ENCODE measurements around the gene DNAH1.

The DNAH1 gene

GRCh38 chr3:52343946-52344600 is 28.0 kb downstream of the DNAH1 start:
- no peak for DNase-seq

GRCh38 chr3:52345521-52346109 is 29.5 kb downstream of the DNAH1 start:
- DNase-seq = no peak

- DNase-seq = no peak
Measured at GRCh38 chr3:52346623-52347530, 30.8 kb downstream of the DNAH1 start.

DNA sequence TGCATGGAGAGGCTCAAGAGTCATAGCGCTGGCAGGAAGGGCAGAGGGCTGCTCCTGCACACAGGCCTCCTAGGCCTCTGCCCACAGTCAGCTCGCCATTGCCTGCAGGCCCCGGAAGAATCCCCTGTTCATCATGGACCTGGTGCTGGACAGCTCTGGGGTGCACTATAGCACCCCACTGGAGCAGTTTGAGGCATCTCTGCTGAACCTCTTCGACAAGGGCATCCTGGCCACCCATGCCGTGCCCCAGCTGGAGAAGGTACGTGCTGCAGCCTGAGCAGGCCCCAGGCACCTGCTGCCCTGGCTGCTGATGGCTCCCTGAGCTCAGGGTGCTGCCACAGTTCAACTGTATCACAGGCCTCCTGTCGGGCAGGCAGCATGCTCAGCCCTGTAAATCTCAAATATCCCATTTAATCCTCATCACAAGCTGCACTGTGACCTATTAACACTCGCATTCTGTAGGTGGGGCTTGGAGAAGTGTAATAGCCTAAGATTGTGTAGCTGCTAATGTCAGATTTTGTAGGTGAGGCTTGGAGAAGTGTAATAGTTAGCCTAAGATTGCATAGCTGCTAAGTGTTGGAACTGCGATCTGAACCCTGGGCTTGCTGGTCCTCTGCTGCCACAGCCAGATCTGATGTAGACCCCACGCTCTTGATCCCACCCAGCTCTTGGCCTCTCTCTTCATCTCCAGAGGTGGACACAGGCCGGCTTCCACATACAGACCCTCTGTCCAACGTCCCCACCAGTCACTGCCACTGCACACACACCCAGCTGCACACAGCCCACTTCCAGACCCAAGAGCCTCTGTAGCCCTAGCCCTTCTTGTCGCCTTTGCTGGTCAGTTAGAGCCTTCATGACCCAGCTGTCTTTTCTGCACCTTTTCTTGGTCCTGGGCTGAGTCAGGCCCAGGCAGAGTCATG is 31.9 kb downstream of the DNAH1 start:
- DNase-seq = no peak

DNA sequence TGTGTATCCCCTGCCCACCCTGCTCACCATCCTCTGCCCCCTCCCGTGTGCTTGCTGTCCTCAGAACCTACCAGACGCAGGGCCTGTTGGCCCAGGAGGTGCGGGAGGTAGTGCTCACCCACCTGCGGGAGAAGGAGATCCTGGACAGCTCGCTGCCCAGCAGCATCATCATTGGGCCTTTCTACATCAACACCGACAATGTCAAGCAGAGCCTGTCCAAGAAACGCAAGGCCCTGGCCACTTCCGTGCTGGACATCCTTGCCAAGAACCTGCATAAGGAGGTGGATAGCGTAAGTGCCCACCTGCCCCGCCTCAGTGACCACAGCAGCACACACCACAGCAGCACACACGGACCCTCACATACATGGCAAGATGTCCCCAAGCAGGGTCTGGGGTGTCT is 33.0 kb downstream of the DNAH1 start:
- DNase-seq = no peak

- DNase-seq = no peak
Measured at GRCh38 chr3:52349611-52350395, 33.7 kb downstream of the DNAH1 start.

- DNase-seq = no peak
Measured at GRCh38 chr3:52350416-52350815, 34.3 kb downstream of the DNAH1 start.

DNA sequence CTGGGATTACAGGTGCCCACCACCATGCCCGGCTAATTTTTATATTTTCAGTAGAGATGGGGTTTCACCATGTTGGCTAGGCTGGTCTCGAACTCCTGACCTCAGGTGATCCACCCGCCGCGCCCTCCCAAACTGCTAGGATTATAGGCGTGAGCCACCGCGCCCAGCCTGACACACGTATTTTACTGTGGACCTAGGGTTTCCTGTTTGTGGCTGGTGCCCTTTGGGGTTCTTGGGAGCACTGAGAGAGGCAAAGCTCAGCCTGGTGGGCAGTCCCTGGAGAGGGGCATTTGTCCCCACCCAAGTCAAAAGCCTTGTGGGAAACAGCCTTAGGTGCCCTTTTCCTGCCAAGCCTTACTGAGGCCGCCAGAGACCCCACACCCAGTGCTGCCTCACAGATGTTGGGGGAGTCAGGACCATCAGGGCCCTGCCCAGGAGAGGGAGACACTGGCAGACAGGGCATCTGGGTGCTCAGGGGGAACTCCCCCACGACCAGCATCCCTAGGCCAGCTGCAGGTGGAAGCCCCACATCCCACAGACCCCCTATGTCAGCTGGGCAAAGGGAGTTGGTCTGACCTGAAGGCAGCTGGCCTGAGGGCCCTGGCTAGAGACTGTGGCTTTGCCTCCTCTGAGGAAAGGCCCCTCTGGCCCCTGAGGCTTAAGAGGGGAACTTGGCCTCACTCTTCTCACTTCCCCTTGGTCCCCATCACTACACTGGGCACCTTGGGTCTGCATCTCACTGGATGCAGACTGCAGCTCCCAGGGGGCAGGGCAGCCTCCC is 35.1 kb downstream of the DNAH1 start:
- DNase-seq = no peak

GRCh38 chr3:52351762-52352368 is 35.7 kb downstream of the DNAH1 start:
- DNase-seq = no peak

- no peak for DNase-seq
Measured at GRCh38 chr3:52352566-52352965, 36.4 kb downstream of the DNAH1 start.

DNA sequence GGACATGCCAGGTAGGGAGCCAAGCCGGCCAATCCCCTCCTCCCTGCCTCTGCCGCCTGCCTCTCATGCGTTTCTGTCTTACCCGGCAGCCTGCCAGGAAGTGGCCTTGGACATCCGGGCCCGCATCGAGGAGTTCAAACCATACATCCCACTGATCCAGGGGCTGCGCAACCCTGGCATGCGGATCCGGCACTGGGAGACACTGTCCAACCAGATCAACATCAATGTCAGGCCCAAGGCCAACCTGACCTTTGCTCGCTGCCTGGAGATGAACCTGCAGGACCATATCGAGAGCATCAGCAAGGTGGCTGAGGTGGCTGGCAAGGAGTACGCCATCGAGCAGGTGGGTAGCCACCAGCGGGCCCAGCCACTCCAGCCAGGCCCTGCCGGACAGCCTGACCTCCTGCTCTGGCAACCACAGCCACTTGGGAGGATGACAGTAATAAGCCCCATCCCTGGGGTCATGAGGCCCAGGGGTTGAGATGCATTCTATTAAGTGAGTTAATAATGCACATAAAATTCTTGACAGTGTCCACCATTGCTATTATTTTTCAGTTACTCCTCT is 37.3 kb downstream of the DNAH1 start:
- DNase-seq = no peak

- no peak for DNase-seq
Measured at GRCh38 chr3:52354676-52355075, 38.6 kb downstream of the DNAH1 start.

DNA sequence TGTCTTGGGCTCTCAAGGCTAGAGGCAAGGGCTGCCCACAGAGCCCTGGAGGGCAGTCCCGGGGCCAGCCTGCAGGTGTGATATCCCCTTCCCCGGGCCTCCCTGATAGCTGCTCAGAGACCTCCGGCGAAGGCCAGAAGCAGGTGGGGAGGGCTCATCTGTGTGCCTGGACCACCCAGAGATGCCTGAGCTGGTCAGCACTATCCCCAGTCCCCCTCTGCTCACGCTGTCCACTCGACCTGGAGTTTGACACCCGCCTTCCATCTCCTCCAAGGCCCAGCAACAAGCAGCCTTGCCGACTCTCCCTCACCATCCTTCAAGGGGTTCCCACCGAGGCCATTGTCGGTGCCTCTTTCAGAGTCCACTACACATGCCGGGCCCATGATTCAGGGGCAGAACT is 39.4 kb downstream of the DNAH1 start:
- no peak for DNase-seq

DNA sequence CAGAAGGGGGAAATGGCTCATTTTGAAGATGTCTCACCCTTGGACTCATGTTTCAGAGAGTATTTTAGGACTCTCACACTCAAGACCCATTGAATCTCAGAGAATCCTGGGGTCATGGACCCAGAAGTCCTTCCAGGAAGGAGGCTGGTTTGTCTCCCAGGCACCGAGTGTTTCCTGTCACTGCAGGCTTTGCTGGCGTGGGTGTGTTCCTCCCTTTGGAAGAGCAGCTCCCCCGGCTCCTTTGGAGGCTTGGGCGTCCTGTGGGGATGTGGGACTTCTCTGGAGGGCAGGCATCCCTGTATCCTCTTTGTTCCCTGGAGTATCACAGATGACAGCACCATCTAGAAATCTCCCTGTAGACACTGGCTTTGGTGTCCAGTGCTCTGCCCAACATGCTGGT is 40.0 kb downstream of the DNAH1 start:
- DNase-seq = no peak

- no peak for DNase-seq
Measured at GRCh38 chr3:52357151-52358080, 41.3 kb downstream of the DNAH1 start.

GRCh38 chr3:52358362-52358940 is 42.3 kb downstream of the DNAH1 start:
- DNase-seq = no peak

DNA sequence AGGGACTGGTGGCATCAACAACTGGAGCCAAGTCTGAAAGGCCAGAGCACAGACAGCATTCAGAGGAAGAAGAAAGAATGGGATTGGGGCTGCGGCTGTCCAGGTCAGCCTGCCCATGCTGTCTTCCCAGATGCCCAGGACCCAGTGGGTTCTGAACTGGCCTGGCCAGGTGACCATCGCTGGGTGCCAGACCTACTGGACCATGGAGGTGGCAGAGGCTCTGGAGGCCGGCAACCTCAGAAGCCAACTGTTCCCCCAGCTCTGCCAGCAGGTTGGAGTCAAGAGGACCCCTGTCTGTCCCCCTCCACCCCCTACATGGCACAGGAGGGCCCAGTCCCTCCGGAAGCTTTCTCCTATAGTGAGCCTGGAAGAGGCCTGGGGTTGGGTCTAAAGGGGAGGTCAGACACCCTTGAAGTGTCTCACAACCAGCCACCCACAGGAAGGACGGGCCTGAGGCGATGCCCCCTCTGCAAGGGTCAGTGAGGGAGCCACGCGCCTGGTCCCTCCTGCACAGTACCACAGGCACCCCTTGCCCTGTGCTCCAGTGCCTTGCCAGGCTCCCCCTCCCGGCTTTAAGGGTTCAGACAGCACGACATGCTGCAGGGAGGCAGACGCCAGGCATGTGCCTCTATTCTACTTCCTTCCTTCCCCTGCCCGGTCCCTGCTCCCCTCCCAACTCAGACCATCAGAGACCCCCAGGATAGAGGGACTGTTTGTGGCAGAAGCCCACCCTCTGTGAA is 43.2 kb downstream of the DNAH1 start:
- no peak for DNase-seq

DNA sequence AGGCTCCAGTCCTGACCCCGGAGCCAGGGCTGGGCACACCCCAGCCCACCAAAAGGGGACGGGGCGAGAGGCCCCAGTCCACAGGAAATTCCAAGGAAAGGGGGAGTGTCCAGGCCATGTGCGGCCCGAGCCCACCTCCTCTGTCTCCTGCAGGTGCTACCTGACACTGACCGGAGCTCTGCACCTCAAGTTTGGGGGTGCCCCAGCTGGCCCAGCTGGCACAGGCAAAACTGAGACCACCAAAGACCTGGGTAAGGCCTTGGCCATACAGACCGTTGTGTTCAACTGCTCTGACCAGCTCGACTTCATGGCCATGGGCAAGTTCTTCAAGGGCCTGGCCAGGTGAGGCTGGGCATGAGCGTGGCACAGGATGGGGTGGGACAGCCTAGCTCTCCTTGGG is 44.9 kb downstream of the DNAH1 start:
- no peak for DNase-seq
